ENCODE data around the gene SPINK4.

SPINK4 gene

DNA sequence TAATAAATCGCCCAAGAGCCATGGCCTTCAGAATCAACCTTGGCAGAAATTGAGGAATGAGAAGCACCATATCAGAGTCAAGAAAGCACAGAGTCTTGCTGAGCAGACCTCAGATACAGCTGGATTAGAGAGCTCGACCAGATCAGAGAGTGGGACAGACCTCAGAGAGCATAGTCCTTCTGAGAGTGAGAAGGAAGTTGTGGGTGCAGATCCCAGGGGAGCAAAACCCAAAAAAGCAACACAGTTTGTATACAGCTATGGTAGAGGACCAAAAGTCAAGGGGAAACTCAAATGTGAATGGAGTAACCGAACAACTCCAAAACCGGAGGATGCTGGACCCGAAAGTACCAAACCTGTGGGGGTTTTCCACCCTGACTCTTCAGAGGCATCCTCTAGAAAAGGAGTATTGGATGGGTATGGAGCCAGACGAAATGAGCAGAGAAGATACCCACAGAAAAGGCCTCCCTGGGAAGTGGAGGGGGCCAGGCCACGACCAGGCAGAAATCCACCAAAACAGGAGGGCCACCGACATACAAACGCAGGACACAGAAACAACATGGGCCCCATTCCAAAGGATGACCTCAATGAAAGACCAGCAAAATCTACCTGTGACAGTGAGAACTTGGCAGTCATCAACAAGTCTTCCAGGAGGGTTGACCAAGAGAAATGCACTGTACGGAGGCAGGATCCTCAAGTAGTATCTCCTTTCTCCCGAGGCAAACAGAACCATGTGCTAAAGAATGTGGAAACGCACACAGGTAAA, 54.9 kb downstream of the SPINK4 start:
- no peak for DNase-seq

DNA sequence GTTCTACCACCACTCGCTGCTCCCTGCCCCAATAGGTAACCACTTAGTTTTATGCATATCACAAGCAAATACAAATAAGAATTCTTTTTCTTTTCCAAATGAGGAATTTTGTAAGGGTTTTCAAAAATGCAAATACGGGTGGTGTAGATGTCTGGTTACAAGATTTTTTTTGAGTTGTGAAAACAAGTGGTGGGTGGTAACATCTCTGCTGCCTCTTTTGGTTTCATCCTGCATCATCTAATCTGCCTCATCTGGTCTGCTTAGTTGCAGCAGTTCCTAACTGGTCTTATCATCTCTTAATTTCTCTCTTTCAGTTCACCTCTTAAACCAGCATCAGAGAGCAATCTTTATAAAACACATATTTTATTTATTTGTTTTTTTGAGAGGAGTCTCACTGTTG, 55.6 kb downstream of the SPINK4 start:
- no peak for DNase-seq

- DNase-seq = no peak
These were observed 57.5 kb downstream of the SPINK4 start for GRCh38 chr9:33297432-33297831.
